GM10266 (cell line): ENCODE data around the gene OSBPL10.

Experiments
- DNase-seq: peaks from one replicate; pipeline ENCODE4 v3.0.0; 2012; ENCODE audit errors: extremely low spot score
- CTCF ChIP-seq: IDR thresholded peaks from 2 replicates; pipeline ENCODE4 v1.5.1; 2012; ENCODE audit warnings: mild to moderate bottlenecking, low read depth; ENCODE audit not compliant: control insufficient read depth, insufficient read depth; ENCODE audit errors: missing control alignments

The OSBPL10 gene

GRCh38 chr3:31903686-31904431 is 77.2 kb downstream of the OSBPL10 start:
- DNase-seq = no peak
- TF ChIP-seq CTCF = no peak

- TF ChIP-seq CTCF = no peak
- no peak for DNase-seq
These were observed 80.5 kb downstream of the OSBPL10 start for GRCh38 chr3:31900583-31900982.

GRCh38 chr3:31896648-31897433 is 84.2 kb downstream of the OSBPL10 start:
- TF ChIP-seq CTCF = no peak
- DNase-seq = no peak

- DNase-seq = no peak
- no peak for TF ChIP-seq CTCF
These were observed 85.0 kb downstream of the OSBPL10 start for GRCh38 chr3:31896026-31896425.

- no peak for TF ChIP-seq CTCF
- DNase-seq = no peak
These were observed 85.6 kb downstream of the OSBPL10 start for GRCh38 chr3:31895471-31895870.

GRCh38 chr3:31892916-31893573 is 88.0 kb downstream of the OSBPL10 start:
- TF ChIP-seq CTCF = no peak
- DNase-seq = no peak
